OCI-LY1 (cell line): ENCODE data around the gene PTPN4.

Experiments used
- EZH2 ChIP-seq: fragments of 200-600 bp; sonication (generic), shearing (Covaris generic); IDR thresholded peaks from 2 replicates; pipeline ENCODE4 v1.8.0; 2017; ENCODE audit warnings: borderline replicate concordance, mixed run types, mild to moderate bottlenecking, antibody characterized with exemption, low read length, moderate library complexity, mixed read lengths
- TF ChIP-seq, protein P1 (sequence below): fragments of 200-600 bp; sonication (generic), shearing (Covaris generic); IDR thresholded peaks from 2 replicates; pipeline ENCODE4 v1.5.1; 2017; ENCODE audit warnings: mild to moderate bottlenecking, antibody characterized with exemption, low read length, moderate library complexity, mixed read lengths

DNA sequence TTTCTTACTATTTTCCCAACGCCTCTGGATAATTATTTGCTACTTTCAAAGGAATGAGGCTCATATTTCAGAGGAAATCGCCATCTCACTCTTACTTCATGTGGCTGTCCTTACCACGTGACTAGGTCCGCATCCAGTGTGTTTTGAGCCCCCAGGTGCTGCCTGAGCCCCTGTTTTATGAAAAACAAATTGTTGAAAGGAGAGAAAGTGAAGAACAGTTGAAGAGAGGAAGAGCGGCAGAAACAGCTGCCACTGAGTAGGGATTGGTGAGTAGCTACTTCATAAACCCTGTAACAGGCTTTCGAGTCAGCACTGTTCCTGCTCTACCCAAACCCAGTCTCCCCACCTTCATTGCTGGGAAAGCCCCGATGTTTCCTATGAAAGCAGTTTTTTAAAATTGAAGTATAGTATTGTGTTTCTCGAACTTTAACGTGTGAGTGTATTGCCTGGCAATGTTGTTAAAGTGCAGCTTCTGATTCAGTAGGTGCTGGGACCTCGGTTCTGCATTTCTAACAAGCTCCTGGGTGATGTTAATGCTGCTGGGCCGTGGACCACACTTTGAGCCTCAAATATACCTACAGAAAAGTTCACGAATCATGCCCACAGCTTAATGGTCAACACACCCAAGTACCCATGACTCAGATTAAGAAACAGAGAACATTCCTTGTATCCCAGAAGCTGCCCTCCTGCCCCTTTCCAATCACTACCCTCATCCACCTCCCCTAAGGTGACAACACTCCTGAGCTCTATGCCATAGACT is 41.0 kb upstream of the PTPN4 start:
- TF ChIP-seq, protein P1, sequence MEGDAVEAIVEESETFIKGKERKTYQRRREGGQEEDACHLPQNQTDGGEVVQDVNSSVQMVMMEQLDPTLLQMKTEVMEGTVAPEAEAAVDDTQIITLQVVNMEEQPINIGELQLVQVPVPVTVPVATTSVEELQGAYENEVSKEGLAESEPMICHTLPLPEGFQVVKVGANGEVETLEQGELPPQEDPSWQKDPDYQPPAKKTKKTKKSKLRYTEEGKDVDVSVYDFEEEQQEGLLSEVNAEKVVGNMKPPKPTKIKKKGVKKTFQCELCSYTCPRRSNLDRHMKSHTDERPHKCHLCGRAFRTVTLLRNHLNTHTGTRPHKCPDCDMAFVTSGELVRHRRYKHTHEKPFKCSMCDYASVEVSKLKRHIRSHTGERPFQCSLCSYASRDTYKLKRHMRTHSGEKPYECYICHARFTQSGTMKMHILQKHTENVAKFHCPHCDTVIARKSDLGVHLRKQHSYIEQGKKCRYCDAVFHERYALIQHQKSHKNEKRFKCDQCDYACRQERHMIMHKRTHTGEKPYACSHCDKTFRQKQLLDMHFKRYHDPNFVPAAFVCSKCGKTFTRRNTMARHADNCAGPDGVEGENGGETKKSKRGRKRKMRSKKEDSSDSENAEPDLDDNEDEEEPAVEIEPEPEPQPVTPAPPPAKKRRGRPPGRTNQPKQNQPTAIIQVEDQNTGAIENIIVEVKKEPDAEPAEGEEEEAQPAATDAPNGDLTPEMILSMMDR, result no peak
- no peak for TF ChIP-seq EZH2
